Measurements from ENCODE around the gene REEP6. TPM values are rescaled to one million over a fixed set of nuclear protein-coding genes. Genes with fewer than 3 reads are reported as not detected.
A peak's percentile ranks its signal among the peaks of the same experiment; 100 is the strongest.

The REEP6 gene
- total and polyA plus RNA-seq, 2 of the 8 experiments (the other 6 are each of a cell fraction or from before 2014, with no cell fraction given) = 12.6 to 20.7 TPM

DNA sequence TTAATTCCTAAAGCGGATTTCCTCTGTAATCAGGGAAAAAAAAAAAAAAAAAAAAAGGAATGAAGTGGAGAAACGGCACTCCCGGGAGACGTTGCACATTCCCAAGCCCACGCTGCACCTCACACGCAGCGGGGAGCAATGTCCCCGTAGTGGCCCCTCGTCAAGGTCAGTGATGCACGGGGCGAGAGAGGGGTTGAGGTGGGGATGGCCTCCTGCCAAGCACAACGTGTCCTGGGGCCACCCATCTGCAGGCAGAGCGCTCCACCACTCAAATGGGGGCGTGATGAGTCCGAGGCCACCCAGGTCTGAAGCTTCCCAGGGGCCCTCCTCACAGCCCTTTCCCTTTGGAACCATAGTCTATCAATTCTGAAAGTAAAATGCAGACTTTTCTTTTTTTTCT, 48.0 kb downstream of the REEP6 start:
- 0 out of 2 replicates have a peak overlapping the region, but pooled peaks have one; percentile 61 for H2BK15ac ChIP-seq (ENCODE audit: low read length)
- no peak for FAIRE-seq
- H4K8ac ChIP-seq (ENCODE audit: extremely low read depth, insufficient read depth, low read length) = no peak overlapping the region
- peaks cover 0 to 3% of the 10 kb centered on the region in 2 experiments; a peak in 1 of 4 replicates for H3K9me3 ChIP-seq (ENCODE audit: insufficient read depth in 2 of 2, low read depth in 1 of 2, low read length in 1 of 2)
- no peaks in the 10 kb centered on the region; a peak in 1 of 7 replicates for H3K4me1 ChIP-seq (replicated peaks in 1 of 4; ENCODE audit: control insufficient read depth in 3 of 4, insufficient read depth in 4 of 4, low read length in 3 of 4)
- WGBS, 2 experiments (ENCODE audit: extremely low coverage in 1 of 2, insufficient coverage in 1 of 2, insufficient read length in 1 of 2, insufficient replicate concordance in 2 of 2, low coverage in 1 of 2, low lambda C conversion rate in 2 of 2, missing lambda C conversion rate in 1 of 2) = 85% methylated on average over 14 of the region's 15 CpGs; no CpG with 5 or more reads in 1 of the 2 experiments
- no peaks in the 10 kb centered on the region for H3K79me2 ChIP-seq (ENCODE audit: control insufficient read depth in 1 of 2, insufficient read depth in 2 of 2, low read length in 2 of 2)
- no peak overlapping the region for H2BK5ac ChIP-seq (ENCODE audit: low read depth, low read length)
- H3K4me3 ChIP-seq (ENCODE audit: extremely low read depth in 1 of 4, insufficient read depth in 2 of 4, low read depth in 3 of 4, low read length in 4 of 4) = no peak overlapping the region
- H3K18ac ChIP-seq (ENCODE audit: extremely low read depth, low read length) = no peak overlapping the region
- H3K23ac ChIP-seq (ENCODE audit: insufficient read length) = no peak overlapping the region
- H3K4ac ChIP-seq (replicated peaks; ENCODE audit: insufficient read length, low read depth, low read length) = no peak overlapping the region
- no peak overlapping the region for H2BK20ac ChIP-seq (ENCODE audit: low read length)
- H4K20me1 ChIP-seq (replicated peaks in 1 of 2; ENCODE audit: control insufficient read depth in 1 of 2, insufficient read depth in 2 of 2, low read length in 2 of 2) = peaks cover 0 to 4% of the 10 kb centered on the region in 2 experiments
- H4K91ac ChIP-seq (replicated peaks; ENCODE audit: insufficient read length, low read length) = no peak overlapping the region
- no peak overlapping the region for H3K9ac ChIP-seq (replicated peaks in 1 of 4; ENCODE audit: extremely low read depth in 1 of 4, low read depth in 3 of 4, low read length in 3 of 4)
- CTCF ChIA-PET (ENCODE audit: partially characterized antibody) = no interaction called here
- H2BK12ac ChIP-seq (ENCODE audit: low read depth, low read length) = no peak overlapping the region
- H3K23me2 ChIP-seq (ENCODE audit: low read depth, low read length) = no peaks in the 10 kb centered on the region
- no peak overlapping the region for H3K56ac ChIP-seq (replicated peaks; ENCODE audit: insufficient read length, low read depth, low read length)
- H3K27ac ChIP-seq (ENCODE audit: low read depth, low read length) = no peak overlapping the region
- H3K79me1 ChIP-seq (ENCODE audit: low read depth, low read length) = no peaks in the 10 kb centered on the region
- H2AK5ac ChIP-seq (ENCODE audit: low read depth, low read length) = no peak overlapping the region
- no peak overlapping the region for H2AFZ ChIP-seq (ENCODE audit: low read length)
- no peak overlapping the region for H4K5ac ChIP-seq (ENCODE audit: insufficient read length, low read depth, low read length)
- H3K4me2 ChIP-seq (ENCODE audit: insufficient read depth in 1 of 2, low read depth in 2 of 2, low read length in 2 of 2) = no peak overlapping the region
- POLR2A ChIA-PET (ENCODE audit: partially characterized antibody) = no interaction called here
- H2BK120ac ChIP-seq (replicated peaks; ENCODE audit: low read depth, low read length) = no peak overlapping the region
- H3K27me3 ChIP-seq (replicated peaks in 1 of 4; ENCODE audit: control insufficient read depth in 3 of 4, extremely low read depth in 1 of 4, insufficient read depth in 3 of 4, low read length in 3 of 4) = no peaks in the 10 kb centered on the region
- no peaks in the 10 kb centered on the region for H3K36me3 ChIP-seq (ENCODE audit: control insufficient read depth in 2 of 4, insufficient read depth in 4 of 4, low read length in 3 of 4)
- no peak overlapping the region for H3K14ac ChIP-seq (ENCODE audit: insufficient read length)
- no peak for DNase-seq (ENCODE audit: low read depth in 1 of 2, low spot score in 2 of 2)
- TF ChIP-seq YY1 (IDR thresholded peaks at IDR 0.05; ENCODE audit: low read depth, low read length) (no peak), RAD21 (IDR thresholded peaks at IDR 0.05 in 1 of 2, conservative IDR thresholded peaks at IDR 0.05 in 1 of 2; ENCODE audit: low read depth in 2 of 2, low read length in 2 of 2) (no peak), RFX5 (IDR thresholded peaks at IDR 0.05; ENCODE audit: borderline replicate concordance, low read depth, low read length) (no peak), HDAC6 (IDR thresholded peaks at IDR 0.05; ENCODE audit: low read depth, low read length) (no peak), KDM5A (IDR thresholded peaks at IDR 0.05; ENCODE audit: low read length) (no peak), ASH2L (IDR thresholded peaks at IDR 0.05; ENCODE audit: low read length) (no peak), EZH2 (IDR thresholded peaks at IDR 0.05; ENCODE audit: low read depth, low read length, severe bottlenecking) (no peak), FOSL1 (IDR thresholded peaks at IDR 0.05; ENCODE audit: insufficient read depth, low read depth, low read length) (no peak), TAF1 (IDR thresholded peaks at IDR 0.05; ENCODE audit: low read depth, low read length) (no peak), TBP (IDR thresholded peaks at IDR 0.05; ENCODE audit: low read depth, low read length) (no peak), CEBPB (IDR thresholded peaks at IDR 0.05; ENCODE audit: low read depth, low read length) (no peak), TCF12 (IDR thresholded peaks at IDR 0.05; ENCODE audit: low read depth, low read length) (no peak), POU5F1 (IDR thresholded peaks at IDR 0.05; ENCODE audit: low read depth, low read length) (no peak)
- TF ChIP-seq, protein P1, sequence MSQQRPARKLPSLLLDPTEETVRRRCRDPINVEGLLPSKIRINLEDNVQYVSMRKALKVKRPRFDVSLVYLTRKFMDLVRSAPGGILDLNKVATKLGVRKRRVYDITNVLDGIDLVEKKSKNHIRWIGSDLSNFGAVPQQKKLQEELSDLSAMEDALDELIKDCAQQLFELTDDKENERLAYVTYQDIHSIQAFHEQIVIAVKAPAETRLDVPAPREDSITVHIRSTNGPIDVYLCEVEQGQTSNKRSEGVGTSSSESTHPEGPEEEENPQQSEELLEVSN (IDR thresholded peaks at IDR 0.05) = no peak

All from H1 (cell line).